GM21515 (cell line): Measurements from ENCODE around the gene MAP4K3.
"Not testable (repeated sequence)": the region's sequence is repeated elsewhere in the genome, so short reads cannot be mapped to it uniquely, and the experiment has no call there.

Experiments
- ATAC-seq: cut with Tn5 transposase; IDR thresholded peaks from one replicate; pipeline ENCODE4 v1.9.1; 2021; ENCODE audit not compliant: unreplicated experiment

Gene MAP4K3

DNA sequence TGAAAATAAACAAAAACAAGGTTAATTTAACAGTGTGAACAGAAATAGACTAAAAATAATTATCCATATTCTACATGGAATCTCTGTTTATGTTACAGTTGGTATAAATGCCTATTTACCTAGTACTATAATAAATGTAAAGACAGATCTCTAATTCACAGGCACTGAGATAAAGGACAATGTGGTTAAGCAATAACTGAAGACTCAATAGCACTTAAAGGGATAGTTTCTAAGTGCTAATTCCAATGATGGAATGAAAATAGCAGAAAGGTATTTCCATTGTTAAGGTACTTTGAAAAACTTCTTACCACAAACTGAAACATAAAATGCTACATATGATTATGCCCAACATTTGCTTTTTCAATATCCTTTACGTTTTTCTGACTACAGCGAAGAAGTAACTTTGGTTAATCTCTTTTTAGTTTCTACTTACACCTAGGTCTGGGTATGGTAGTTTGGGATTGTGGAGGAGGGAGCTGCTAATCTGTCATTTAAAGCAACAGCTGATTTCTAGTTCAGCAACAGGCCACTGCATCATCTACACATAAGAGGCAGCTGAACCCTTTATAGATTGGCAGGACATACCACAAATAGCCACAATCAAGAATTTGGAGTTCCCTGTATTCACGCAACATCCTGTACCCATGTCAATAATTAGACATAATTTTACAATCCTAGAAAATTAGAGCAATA is 27.2 kb downstream of the MAP4K3 start:
- no peak for ATAC-seq

DNA sequence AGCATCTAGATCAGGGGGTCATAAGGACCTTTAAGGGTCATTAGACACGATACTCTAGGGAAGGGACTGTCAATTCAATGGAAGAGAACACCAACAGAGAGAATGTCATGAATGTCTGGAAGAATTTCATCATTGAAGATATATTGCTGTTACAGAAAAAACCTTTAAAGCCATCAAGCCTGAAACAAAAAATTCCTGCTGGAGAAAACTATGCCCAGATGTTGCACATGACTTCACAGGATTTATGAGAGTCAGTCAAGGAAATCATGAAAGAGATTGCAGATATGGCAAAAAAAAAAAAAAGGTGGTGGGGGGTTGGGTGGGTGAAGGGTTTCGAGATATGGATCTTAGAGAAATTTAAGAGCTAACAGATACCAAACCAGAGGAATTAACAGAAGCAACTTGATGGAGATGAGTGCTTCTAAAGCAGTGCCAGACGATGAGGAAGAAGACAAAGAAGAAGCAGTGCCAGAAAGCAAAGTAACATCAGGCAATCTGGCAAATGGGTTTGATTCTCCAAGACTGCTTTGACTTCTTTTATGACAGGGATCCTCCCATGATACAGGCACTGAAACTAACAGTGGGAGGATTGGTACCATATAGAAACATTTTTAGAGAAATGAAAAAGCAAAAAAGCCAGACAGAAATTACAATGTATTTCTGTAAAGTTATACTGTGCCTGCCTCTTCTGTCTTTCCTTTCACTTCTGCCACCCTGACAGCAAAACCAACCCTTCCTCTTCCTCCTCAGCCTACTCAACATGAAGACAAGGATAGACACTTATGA is 28.5 kb downstream of the MAP4K3 start:
- ATAC-seq: peak; percentile 57

DNA sequence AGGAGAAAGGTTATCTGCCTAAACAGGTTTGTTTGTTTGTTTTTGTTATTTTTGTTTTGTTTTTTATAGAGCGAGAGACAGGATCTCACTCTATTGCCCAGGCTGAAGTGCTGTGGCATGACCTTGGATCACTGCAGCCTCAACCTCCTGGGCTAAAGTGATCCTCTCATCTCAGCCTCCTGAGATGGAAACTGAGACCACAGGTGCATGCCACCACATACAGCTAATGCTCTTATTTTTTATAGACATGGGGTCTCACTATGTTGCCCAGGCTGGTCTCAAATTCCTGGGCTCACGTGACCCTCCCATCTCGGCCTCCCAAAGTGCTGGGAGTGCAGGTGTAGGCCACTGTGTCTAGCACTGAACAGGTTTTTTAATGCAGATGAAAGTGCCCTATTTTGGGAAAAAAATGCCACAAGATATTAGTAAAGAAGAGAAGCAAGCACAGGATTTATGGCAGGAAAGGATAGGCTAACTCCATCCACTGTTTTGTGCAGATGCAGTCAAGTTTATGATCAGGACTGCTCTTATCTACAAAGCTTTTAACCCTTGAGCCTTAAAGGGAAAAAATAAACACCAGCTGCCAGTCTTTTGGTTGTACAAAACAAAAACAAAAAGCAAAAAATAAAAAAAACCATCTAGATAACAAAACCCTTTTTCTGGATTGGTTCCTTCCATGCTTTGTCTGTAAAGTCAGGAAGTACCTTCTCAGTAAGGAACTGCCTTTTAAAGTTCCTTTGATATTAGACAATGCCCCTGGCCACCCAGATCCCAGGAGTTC is 29.4 kb downstream of the MAP4K3 start:
- ATAC-seq: no peak

DNA sequence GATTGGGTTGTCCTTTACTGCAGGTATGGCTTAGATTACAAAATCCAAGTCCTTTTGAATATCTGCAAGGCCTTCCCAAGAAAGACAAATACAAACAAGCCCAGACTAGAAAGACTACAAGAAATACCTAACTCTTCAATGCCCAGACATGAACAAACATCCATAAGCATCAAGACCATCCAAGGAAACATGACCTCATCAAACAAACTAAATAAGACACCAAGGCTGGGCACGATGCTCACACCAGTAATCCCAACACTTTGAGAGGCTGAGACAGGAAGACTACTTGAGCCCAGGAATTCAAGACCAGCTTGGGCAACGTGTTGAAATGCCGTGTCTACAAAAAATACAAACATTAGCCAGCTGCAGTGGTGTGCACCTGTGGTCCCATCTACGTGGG is 31.7 kb downstream of the MAP4K3 start:
- ATAC-seq: no peak

DNA sequence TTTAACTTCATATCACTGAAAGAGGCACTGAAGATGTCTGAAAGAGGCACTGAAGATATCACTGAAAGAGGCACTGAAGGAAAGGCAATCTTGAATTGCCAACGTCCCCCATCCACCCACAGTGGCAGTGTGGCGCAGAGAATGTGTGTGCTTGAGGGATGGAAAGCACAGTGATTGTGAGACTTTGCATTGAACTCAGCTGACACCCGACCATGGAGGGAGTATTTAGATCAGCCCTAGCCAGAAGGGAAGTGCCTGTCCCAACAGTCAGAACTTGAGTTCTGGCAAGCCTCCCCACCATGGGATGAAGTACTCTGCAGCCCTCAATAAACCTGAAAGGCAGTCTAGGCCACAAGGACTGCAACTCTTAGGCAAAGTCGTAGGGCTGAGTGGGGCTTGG is 33.8 kb downstream of the MAP4K3 start:
- no peak for ATAC-seq

DNA sequence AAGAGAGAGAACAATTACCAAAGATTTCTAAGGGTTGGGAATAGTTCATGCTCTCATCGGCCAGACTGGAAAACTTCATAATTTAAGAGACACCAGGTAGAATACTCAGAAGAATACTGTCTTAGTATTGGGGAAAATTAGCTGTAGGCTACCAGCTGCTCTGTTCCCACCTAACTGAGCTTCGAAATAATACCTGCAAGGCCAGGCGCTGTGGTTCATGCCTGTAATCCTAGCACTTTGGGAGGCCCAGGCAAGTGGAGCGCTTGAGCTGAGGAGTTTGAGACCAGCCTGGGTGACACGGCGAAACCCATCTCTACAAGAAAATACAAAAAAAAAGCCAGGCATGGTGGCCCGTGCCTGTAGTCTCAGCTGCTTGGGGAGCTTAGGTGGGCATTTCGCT is 35.8 kb downstream of the MAP4K3 start:
- no peak for ATAC-seq

DNA sequence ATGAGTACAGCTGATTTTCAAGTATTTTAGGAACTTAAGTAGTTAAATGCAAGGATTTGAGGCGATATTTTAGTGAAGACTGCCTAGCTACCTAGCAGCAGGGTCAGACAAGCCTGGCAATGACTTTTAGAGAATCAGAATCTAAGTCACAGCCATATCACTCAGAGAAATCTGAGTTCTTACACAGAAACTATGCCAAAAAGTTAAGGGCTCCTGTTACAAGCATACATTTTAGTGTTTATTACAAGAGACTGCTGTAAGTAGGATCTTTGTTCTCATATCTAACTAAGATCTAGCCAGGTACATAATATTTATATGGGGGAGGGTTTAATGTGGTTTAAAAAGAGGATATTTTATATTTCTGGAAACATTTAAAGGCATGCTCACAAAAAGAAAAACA is 37.5 kb downstream of the MAP4K3 start:
- ATAC-seq: no peak

DNA sequence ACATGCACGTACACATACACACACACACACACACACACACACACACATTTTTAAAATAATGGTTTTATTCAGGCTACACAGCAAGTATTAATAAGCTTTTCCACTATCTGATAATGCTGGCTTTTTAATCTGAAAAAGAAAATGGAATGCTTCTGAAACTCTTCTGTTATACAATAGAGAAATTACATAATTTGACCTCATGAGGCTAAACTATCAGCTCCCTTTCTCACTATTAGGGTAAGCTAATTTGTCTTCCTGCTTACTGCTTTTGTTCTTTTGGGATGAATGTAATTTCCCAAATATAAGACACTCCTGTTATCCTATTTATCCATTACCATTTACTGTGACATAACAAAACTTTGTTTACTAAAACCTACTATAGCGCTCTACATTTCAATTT is 41.8 kb downstream of the MAP4K3 start:
- ATAC-seq: no peak

DNA sequence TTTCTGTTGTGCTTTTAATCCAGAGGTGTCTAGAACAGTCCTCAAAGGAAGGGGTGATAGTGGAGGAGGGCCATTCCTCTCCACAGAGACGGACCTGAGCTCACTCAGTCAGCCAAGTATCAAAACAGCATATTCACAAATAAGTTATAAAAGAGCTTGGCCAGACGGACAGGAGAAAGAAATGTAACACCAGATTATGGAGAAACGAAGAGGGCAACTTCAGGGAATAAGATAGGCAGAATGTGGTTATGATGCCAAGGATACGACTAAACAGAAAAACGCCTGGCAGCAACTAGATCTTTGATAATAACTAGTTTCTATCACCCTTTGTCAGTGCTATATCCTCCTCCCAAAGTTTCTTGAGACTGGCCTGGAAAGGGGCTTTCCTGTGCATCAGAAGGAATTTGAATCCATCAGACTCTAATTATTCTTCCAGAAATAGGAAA is 42.5 kb downstream of the MAP4K3 start:
- no peak for ATAC-seq

DNA sequence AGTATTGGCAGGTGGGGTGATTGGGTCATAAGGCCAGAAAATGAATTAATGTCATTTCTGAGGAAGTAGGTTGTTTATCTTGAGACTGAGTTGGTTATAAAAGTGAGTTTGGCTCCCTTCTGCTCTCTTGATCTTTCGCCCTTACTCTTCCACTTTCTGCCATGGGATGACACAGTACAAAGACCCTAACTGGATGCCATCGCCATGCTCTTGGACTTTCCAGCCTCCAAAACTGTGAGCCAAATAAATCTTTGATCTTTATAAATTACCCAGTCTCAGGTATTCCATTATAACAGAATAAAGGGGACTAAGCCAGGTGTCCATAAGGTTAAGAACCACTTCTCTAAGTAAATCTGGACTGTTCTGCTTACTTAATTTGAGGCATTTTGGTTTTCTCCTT is 44.4 kb downstream of the MAP4K3 start:
- no peak for ATAC-seq

DNA sequence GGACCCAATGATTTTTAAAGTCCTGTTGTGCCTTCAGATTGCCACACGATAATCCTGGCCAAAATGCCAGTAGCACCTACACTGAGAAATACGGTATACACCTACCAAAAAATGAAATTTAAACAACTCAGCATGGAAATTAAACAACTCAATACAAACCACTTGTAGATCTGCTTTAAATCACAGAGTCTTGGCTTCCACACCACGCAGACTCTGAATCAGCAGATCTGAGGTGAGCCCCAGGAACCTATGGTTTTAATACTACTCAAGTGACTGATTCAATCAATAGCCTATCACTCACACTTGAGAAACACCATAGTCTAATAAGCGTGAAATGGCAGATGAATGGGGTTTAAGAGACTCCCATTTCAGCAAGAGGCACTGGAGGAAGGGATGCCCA is 46.9 kb downstream of the MAP4K3 start:
- ATAC-seq: no peak

DNA sequence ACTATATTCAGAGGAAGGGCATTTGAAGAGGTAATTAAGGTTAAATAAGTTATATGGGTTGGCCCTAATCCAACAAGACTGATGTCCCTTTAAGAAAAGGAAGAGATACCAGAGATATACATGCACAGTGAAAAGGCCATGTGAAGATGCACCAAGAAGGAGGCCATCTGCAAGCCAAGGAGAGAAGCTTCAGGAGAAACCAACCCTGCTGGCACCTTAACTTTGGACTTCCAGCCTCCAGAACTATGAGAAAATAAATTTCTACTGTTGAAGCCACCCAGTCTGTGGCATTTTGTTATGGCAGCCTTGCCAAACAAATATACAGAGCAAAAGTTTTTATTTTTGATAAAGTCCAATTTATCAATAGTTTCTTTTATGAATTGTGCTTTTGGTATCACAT is 51.0 kb downstream of the MAP4K3 start:
- no peak for ATAC-seq

DNA sequence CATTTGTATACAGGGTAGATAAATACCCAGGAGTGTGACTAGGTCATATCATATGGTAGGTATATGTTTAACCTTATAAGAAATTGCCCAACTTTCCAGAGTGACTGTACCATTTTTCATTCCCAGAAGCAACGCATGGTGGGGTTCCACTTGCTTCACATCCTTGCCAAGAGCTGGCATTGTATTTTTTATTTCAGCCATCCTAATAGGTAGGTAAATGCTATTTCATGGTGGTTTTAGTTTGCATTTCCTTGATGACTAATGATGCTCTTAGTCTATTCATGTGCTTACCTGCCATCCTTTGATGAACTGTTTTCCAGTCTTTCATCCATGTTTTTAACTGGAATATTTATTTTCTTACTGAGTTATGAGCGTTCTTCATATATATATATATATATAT is 51.9 kb downstream of the MAP4K3 start:
- ATAC-seq: no peak

DNA sequence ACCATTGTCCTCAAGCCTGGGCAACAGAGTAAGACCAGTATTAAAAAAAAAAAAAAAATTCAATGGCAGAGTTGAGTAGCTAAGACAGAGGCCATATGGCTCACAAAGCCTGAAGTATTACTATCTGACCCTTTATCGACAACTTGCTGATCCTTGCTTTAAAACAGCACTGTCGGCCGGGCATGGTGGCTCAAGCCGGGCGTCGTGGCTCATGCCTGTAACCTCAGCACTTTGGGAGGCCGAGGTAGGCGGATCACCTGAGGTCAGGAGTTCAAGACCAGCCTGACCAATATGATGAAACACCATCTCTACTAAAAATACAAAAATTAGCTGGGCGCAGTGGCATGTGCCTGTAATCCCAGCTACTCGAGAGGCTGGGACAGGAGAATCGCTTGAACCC is 53.0 kb downstream of the MAP4K3 start:
- not testable (repeated sequence) for ATAC-seq

DNA sequence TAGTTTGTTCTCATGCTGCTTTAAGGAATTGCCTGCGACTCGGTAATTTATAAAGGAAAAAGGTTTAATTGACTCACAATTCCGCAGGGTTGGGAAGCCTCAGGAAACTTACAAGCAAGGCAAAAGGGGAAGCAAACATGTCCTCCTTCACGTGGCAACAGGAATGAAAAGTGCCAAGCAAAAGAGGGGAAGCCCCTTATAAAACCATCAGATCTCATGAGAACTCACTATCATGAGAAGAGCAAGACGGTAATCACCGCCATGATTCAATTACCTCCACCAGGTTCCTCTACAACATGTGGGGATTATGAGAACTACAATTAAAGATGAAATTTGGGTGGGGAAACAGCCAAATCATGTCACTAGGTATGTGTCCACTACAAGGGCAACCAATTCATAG is 53.9 kb downstream of the MAP4K3 start:
- no peak for ATAC-seq

DNA sequence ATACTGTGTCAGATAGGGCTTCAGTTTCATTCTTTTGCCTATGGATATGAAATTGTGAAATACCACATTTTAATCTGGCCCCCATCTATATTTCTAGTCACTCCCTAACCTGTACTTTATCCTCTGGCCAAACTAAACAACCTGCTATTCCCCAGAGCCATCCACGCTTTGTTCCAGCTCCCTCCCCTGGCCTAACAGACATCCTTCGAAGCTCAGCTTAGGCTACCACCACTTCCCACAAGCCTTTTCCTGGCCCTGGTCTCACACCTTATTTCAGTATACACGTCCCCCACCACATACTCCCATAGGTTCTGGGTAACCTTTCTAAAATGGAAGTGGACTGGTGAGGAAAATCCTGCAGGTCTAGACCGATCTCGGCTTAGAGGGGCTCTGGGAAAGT is 55.4 kb downstream of the MAP4K3 start:
- ATAC-seq: no peak

DNA sequence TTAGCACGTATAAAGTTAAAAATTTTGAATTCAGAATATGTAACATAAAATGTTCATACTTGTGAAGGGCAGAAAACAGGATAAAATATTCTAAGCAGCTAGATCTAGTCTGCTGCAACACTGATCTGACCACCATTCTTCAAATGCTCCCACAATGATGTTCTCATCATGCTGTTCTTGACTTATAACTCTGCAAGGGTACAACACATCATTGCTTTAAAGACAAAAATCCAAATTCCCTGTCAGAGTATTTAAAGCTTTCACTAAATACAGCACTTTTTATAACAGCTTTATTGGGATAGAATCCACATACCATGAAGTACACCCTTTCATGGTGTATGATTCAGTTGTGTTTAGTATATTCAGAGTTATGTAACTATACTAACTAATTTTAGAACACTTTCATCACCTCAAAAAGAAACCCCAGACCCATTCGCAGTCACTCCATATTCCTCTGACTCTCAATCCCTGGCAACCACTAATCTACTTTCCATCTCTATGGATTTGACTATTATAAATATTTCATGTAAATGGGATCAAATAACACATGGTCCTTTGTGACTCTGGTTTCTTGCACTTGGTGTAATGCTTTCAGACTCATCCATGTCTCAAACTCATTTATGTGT is 56.4 kb downstream of the MAP4K3 start:
- no peak for ATAC-seq

DNA sequence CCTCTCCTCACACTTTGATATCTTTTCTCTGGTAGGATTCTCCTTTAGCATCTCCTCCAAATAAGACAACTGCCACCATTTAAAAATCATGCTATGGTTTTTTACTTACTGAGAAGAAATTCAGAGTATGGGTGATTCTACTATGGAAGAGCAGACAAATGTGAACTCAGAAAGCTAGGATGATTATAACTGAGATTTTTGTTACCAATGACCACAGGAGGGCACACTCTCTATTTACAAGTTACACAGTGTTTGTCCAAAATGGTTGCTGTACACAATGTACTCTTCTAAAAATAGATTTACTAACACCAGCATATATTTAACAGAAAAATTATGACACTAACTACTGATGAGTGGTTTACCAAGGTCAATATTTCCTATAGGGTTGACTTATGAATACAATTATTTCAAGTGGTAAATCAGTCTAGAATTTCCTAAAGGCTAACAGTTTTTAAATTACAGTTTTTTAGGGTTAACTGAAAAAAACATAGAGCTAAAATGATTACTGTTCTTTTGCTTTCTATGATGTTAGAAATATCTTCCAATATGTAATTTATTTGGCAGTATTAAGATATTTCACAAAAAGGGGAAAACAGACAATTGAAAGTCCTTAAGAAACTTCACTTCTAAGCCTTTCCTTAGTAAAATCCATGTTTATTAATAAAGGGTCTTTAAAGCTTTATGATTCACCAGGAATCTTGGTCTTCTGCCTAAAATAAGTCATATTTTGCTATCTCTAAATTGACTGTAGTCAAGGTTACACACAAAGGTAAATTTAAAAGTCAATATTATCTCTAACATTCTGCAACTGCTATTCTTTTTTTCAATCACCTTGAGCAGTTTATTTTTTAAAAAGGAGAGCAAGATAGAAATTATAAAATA is 57.2 kb downstream of the MAP4K3 start:
- peak; percentile 73 for ATAC-seq

DNA sequence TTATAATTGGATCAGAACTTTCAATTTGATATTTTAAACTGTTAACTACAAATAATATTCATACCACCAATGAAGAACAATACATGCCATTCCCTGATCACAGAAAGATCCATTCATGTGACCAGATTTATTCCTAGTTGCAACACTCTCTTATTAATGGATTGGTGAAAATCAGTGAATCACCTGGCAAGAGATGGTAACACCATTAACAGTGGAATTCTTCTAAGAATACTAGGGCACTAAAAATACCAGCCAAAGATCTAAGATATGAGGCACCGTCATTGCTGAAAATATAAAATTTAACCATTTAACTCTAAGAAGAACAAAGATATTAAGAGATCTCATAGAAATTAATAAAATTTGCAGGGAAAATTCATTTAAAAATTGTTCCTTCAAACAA is 58.1 kb downstream of the MAP4K3 start:
- ATAC-seq: no peak

DNA sequence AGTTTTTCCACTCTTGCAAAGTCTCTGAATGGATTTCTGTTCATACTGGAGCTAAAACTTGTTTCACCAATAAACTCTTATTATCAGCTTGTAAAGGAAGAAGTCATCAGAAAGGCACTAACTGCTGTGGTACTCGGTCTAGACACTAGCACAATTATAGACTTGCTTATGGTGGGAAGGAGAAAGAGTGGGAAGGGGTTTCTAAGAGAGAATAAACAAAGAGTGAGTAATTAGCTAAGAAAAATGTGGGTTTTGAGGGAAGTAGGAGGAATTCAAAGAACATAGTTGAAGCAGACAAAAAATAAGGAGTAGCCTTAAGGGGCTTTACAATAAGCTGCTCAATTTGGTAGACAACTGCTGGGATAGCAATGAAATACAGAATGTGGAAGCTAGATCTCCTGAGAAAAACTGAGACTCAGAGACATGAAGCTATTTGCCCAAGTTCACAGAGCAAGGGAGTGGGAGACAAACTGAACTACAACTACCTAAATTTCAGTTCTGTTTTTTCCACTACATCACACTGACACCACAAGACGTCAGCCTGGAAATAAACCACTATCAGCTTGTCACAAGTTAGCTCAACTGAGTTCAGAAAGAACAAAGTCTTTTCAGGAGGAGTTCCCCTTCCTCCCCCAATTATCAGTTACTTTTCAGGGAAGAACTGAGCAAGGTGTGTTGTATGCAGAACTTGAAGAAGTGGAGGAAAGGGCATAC is 59.7 kb downstream of the MAP4K3 start:
- ATAC-seq: peak; percentile 88
